LNCaP clone FGC (cell line): ENCODE measurements around the gene HTRA2.

ENCODE experiments used
- DNase-seq: peaks from one replicate; pipeline ENCODE4 v3.0.0-alpha.2; 2011; ENCODE audit warnings: low read depth
- H3K4me3 ChIP-seq: 2 replicates; pipeline ENCODE4 v1.5.1; 2011; ENCODE audit warnings: mild to moderate bottlenecking, low read depth, low read length, control low read depth
- TF ChIP-seq, protein P1 (sequence below): IDR thresholded peaks from 2 replicates; pipeline ENCODE4 v1.5.1; 2012; ENCODE audit warnings: mild to moderate bottlenecking; ENCODE audit not compliant: control insufficient read depth, insufficient read depth; ENCODE audit errors: extremely low read depth

Gene HTRA2

GRCh38 chr2:74502147-74502719 lies 27.5 kb upstream of the HTRA2 start:
- TF ChIP-seq, protein P1, sequence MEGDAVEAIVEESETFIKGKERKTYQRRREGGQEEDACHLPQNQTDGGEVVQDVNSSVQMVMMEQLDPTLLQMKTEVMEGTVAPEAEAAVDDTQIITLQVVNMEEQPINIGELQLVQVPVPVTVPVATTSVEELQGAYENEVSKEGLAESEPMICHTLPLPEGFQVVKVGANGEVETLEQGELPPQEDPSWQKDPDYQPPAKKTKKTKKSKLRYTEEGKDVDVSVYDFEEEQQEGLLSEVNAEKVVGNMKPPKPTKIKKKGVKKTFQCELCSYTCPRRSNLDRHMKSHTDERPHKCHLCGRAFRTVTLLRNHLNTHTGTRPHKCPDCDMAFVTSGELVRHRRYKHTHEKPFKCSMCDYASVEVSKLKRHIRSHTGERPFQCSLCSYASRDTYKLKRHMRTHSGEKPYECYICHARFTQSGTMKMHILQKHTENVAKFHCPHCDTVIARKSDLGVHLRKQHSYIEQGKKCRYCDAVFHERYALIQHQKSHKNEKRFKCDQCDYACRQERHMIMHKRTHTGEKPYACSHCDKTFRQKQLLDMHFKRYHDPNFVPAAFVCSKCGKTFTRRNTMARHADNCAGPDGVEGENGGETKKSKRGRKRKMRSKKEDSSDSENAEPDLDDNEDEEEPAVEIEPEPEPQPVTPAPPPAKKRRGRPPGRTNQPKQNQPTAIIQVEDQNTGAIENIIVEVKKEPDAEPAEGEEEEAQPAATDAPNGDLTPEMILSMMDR, result no peak
- DNase-seq, result no peak
- H3K4me3 ChIP-seq, result no peak overlapping the region

GRCh38 chr2:74502720-74503505 lies 26.8 kb upstream of the HTRA2 start:
- no peak for DNase-seq
- H3K4me3 ChIP-seq, result no peak overlapping the region
- TF ChIP-seq, protein P1, result no peak

GRCh38 chr2:74503506-74504475 lies 25.9 kb upstream of the HTRA2 start:
- TF ChIP-seq, protein P1, result no peak
- no peak for DNase-seq
- H3K4me3 ChIP-seq, result no peak overlapping the region

- TF ChIP-seq, protein P1, result no peak
- DNase-seq, result no peak
- H3K4me3 ChIP-seq, result no peak overlapping the region
Observed at GRCh38 chr2:74504591-74504990, 25.1 kb upstream of the HTRA2 start.

GRCh38 chr2:74505448-74506246 lies 24.1 kb upstream of the HTRA2 start:
- TF ChIP-seq, protein P1, result no peak
- DNase-seq, result no peak
- H3K4me3 ChIP-seq, result no peak overlapping the region
